Heart left ventricle (tissue), 13 donors: Measurements from ENCODE around the gene RAB7B.

Experiments
- CTCF ChIP-seq, 12 donors: fragments of 200-600 bp; sonication (generic) in 4 of 12; IDR thresholded peaks; one replicate each; pipeline versions ENCODE4 v1.5.0 to v1.8.0; 2018 to 2022; ENCODE audit warnings: antibody characterized with exemption in 12 of 12, mild to moderate bottlenecking in 5 of 12
- POLR2A ChIP-seq, 2 donors: fragments of 450-650 bp; IDR thresholded peaks; one replicate each; pipeline ENCODE4 v1.6.1; 2017; ENCODE audit warnings: antibody characterized with exemption in 2 of 2, mild to moderate bottlenecking in 2 of 2, moderate library complexity in 2 of 2
- donor health status: ischemic (EF 13 %, LVEDD 7.1; RV severe dilation, severe dysfunction).
- donor health status: DM: no; HTN: yes; CAD: no.
- donor health status: DM: no; HTN: no; CAD: no.
- donor health status: ischemic (EF 25% LVEDD 6.9; RV normal size, moderate dysfunction).
- donor health status: ischemic (EF 25% LVEDD 5.7; RV mildly dilated, moderate dysfunction).
- donor health status: ischemic (EF 35%, LVEDD 5.7; RV mildly dilated, moderate dysfunction).
- donor health status: nonischemic (EF 11% LVEDD 7.7; RV severe dilation, severe dysfunction).
- donor health status: DM: yes; HTN: yes; CAD: no.
- donor health status: PGD.
- donor health status: ischemic (EF 29% LVEDD 5.4; RV normal size, mild dysfunction).
- donor health status: nonischemic (EF 23%, LVEDD 6.1; RV moderate dilation, normal function).

GRCh38 chr1:205970486-205970885 lies 32.7 kb downstream of the RAB7B start:
- TF ChIP-seq CTCF (IDR thresholded peaks at IDR 0.05) (no peak), POLR2A (IDR thresholded peaks at IDR 0.05) (no peak)
